Neural cell (in vitro differentiated cells): ENCODE data around the gene MYO7B.

Experiments used
- POLR2AphosphoS5 ChIP-seq: IDR thresholded peaks from 2 replicates; pipeline ENCODE4 v1.6.1; 2012
- TAF1 ChIP-seq: IDR thresholded peaks from 2 replicates; pipeline ENCODE4 v1.6.1; 2012; ENCODE audit warnings: low read depth
- TF ChIP-seq, protein P1 (sequence below): fragments of 450-650 bp; IDR thresholded peaks from 2 replicates; pipeline ENCODE4 v1.5.1; 2014; ENCODE audit warnings: antibody characterized with exemption, mild to moderate bottlenecking, moderate library complexity; ENCODE audit not compliant: poor library complexity, severe bottlenecking

- TF ChIP-seq POLR2AphosphoS5 (no peak), TAF1 (no peak)
- TF ChIP-seq, protein P1, sequence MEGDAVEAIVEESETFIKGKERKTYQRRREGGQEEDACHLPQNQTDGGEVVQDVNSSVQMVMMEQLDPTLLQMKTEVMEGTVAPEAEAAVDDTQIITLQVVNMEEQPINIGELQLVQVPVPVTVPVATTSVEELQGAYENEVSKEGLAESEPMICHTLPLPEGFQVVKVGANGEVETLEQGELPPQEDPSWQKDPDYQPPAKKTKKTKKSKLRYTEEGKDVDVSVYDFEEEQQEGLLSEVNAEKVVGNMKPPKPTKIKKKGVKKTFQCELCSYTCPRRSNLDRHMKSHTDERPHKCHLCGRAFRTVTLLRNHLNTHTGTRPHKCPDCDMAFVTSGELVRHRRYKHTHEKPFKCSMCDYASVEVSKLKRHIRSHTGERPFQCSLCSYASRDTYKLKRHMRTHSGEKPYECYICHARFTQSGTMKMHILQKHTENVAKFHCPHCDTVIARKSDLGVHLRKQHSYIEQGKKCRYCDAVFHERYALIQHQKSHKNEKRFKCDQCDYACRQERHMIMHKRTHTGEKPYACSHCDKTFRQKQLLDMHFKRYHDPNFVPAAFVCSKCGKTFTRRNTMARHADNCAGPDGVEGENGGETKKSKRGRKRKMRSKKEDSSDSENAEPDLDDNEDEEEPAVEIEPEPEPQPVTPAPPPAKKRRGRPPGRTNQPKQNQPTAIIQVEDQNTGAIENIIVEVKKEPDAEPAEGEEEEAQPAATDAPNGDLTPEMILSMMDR = no peak
Observed at GRCh38 chr2:127577973-127578372, 42.5 kb downstream of the MYO7B start.
